Fibroblast of pulmonary artery (primary cell): ENCODE data around the gene ACP4.
"Not testable (repeated sequence)": the region's sequence is repeated elsewhere in the genome, so short reads cannot be mapped to it uniquely, and the experiment has no call there.

Experiments
- DNase-seq: peaks from one replicate; pipeline ENCODE4 v3.0.0-alpha.2; 2010; ENCODE audit warnings: low read depth
- H3K4me3 ChIP-seq: replicated peaks from 2 replicates; pipeline ENCODE4 v1.5.1; 2011; ENCODE audit warnings: low read depth, mild to moderate bottlenecking, control low read depth, low read length, moderate library complexity
- CTCF ChIP-seq: IDR thresholded peaks from 2 replicates; pipeline ENCODE4 v1.5.1; 2011; ENCODE audit warnings: mild to moderate bottlenecking, control low read depth, low read length, inconsistent platforms; ENCODE audit errors: missing control alignments

The ACP4 gene

GRCh38 chr19:50790396-50790795, at the start of gene ACP4:
TSS of gene ACP4 (plus strand) at chr19:50790415. CDS start at chr19:50790415, 0 bp downstream.
- no peak for TF ChIP-seq CTCF
- no peak for DNase-seq
- no peak within 1 kb of the TSS for H3K4me3 ChIP-seq

- no peak overlapping the region for H3K4me3 ChIP-seq
- no peak for TF ChIP-seq CTCF
- DNase-seq = no peak
Observed at GRCh38 chr19:50741179-50741933, 48.9 kb upstream of the ACP4 start.

- no peak for DNase-seq
- no peak for TF ChIP-seq CTCF
- H3K4me3 ChIP-seq = no peak overlapping the region
Observed at GRCh38 chr19:50743537-50743936, 46.7 kb upstream of the ACP4 start.

GRCh38 chr19:50745221-50745620, 45.0 kb upstream of the ACP4 start:
- TF ChIP-seq CTCF = no peak
- H3K4me3 ChIP-seq = no peak overlapping the region
- no peak for DNase-seq

GRCh38 chr19:50747141-50747540, 43.1 kb upstream of the ACP4 start:
- DNase-seq, H3K4me3 ChIP-seq: not testable (repeated sequence)

GRCh38 chr19:50749490-50749889, 40.7 kb upstream of the ACP4 start:
- no peak overlapping the region for H3K4me3 ChIP-seq
- no peak for DNase-seq
- no peak for TF ChIP-seq CTCF

GRCh38 chr19:50750010-50750409, 40.2 kb upstream of the ACP4 start:
- no peak for TF ChIP-seq CTCF
- no peak for DNase-seq
- H3K4me3 ChIP-seq = no peak overlapping the region
